22Rv1 (cell line): ENCODE measurements around the gene DENND4A.

Experiments
- H3K27ac ChIP-seq: fragments of 450-650 bp; 2 replicates; pipeline ENCODE4 v1.5.1; 2017
- ZFX ChIP-seq: fragments of 450-650 bp; IDR thresholded peaks from 2 replicates; pipeline ENCODE4 v1.6.1; 2017; ENCODE audit warnings: antibody characterized with exemption, borderline replicate concordance
- TF ChIP-seq, protein P1 (sequence below): fragments of 450-650 bp; IDR thresholded peaks from 2 replicates; pipeline ENCODE4 v1.5.1; 2017; ENCODE audit warnings: mild to moderate bottlenecking

Gene DENND4A

DNA sequence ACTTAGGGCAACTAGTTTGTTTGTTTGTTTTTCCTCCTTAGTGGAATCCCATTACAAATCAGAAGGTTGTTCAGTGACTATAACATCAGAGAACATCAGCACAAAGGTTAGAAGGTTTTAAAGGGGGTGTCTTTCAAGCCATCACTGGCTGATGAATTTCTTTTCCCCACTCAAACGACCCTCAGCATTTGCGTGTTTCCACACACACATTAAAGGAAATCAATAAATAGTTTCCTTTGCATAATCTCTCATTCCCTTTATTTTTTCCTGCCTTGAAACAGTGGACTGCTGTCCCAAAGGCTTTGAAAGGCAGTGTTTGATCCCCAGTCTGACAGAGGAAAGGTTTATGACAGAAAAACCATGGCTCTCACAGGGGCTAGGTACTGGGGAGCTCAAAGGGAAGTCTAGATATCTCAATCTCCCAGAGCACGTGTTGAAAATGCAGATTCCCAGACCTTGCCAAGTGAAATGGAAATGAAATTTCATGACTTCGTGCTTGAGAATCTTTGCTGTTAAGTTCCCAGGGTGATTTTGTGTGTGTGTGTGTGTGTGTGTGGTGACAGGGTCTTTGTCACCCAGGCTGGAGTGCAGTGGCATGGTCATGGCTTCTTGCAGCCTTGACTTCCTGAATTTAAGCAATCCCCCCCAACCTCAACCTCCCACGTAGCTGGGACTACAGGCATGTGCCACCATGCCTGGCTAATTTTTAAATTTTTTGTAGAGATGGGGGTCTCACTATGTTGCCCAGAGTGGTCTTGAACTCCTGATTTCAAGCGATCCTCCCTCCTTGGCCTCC lies 178.9 kb downstream of the DENND4A start:
- no peak overlapping the region for H3K27ac ChIP-seq

DNA sequence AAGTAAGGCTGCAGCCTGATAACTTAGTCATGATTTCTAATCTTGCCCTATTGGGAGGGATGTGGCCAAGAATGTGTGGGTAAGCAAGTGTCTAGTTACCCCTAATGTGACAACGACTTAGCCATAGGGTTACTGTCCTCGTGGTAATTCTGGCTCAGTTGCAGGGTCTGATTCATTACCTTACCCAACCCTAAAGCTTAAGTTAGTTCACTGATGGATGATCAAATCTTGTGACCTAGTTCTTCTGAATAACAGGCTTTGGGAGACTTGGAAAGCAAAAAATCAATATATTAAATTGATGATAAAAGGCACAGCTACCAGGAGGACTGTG lies 179.5 kb downstream of the DENND4A start:
- no peak for TF ChIP-seq ZFX
- TF ChIP-seq, protein P1, sequence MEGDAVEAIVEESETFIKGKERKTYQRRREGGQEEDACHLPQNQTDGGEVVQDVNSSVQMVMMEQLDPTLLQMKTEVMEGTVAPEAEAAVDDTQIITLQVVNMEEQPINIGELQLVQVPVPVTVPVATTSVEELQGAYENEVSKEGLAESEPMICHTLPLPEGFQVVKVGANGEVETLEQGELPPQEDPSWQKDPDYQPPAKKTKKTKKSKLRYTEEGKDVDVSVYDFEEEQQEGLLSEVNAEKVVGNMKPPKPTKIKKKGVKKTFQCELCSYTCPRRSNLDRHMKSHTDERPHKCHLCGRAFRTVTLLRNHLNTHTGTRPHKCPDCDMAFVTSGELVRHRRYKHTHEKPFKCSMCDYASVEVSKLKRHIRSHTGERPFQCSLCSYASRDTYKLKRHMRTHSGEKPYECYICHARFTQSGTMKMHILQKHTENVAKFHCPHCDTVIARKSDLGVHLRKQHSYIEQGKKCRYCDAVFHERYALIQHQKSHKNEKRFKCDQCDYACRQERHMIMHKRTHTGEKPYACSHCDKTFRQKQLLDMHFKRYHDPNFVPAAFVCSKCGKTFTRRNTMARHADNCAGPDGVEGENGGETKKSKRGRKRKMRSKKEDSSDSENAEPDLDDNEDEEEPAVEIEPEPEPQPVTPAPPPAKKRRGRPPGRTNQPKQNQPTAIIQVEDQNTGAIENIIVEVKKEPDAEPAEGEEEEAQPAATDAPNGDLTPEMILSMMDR, result no peak
- H3K27ac ChIP-seq, result no peak overlapping the region

More for the DNA sequence above, 178.9 kb downstream of the DENND4A start:
- TF ChIP-seq, protein P1, result no peak

DNA sequence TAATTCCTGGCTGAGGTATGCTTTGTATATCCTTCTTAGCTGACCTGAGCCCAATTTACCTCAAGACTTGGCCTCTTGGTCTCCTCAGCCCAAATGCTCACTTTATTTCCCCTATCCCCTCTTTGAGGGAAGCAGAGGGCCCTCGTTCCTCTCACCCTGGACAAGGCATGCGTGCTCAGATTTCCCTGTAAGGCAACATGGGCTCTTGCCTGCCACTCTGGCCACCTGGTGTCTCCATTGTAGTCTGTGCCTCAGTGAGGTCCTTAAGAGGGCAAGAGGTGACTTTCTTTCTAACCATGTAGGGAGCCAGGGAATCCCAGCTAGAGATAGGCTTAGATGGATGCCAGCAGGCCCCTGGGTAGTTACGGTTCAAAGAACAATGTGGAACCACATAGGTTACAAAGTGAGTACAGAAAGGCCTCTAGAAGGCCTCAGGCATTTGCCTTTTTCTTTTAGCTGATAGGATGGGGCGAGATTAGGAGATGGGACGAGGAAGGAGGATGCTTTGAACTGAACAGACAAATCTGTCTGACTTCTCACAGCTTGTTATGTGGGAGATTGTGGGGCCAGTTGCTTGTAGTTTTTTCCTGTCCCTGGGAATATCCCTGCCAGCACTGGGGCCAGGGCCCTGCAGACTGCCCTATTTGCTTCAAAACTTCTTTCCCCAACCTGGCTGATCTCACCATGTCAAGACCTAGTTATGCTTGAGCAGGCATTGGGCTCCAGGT lies 180.0 kb downstream of the DENND4A start:
- peak overlapping the region; percentile 64 for H3K27ac ChIP-seq
- TF ChIP-seq, protein P1, result no peak
- no peak for TF ChIP-seq ZFX

DNA sequence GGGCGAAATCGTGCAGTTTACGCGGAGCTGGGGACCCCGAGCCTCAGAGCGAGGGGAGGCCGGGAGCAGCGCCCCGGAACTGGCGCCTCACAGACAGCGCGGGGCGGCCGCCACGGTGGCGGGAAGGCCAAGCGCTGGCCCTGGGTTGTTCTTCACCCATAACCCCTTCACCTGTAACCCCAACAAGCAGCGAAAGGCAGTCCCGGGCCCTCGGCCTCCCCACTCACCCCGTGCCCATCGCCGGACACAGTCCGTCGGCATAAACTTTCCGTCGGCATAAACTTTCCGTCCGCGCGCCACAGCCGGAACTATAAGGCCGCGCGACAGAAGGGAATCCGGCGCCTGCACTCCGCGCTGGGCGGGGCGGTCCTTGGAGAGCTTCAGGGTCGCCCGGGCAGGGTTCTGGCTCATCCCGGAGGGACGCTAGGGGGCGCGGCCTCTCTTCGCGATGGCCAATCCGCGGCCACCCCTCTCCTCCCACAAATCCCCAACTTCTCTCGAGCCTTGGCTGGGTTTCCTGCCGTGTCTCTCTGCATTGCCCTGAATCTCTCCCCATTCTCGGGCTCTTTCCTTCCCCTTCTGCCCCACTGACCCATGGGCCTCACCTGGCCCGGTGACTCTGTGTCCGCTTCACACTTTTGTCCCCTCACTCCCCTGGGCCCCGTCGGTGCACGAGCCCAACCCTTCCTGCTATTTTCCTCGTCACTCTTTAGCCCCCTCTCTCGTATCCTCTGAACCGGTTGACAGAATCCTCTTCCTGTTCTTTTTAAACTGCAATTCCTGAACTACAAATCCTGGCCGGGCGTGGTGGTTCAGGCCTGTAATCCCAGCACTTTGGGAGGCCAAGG lies 181.0 kb downstream of the DENND4A start, which contains the start of gene INTS14:
INTS14 (minus strand) TSS at position 261 of the 848 bp plus-strand sequence. CDS start 3,751 bp downstream, outside the sequence.
- TF ChIP-seq ZFX, result peak; percentile 41; the same call in 1 of the 2 replicates
- TF ChIP-seq, protein P1, result peak; percentile 85
- peak within 1 kb of the TSS; percentile 64 for H3K27ac ChIP-seq
